Parathyroid adenoma (tissue), 2 donors: ENCODE measurements around the gene ITPK1.

Experiments
- H2AFZ ChIP-seq: fragments of 300-600 bp; sonication (generic); one replicate; pipeline ENCODE4 v1.7.0; 2017; ENCODE audit warnings: antibody characterized with exemption, mild to moderate bottlenecking
- H3K27ac ChIP-seq: fragments of 300-600 bp; sonication (generic); one replicate; pipeline ENCODE4 v1.7.0; 2017
- H3K27me3 ChIP-seq: fragments of 300-600 bp; sonication (generic); one replicate; pipeline ENCODE4 v1.7.0; 2017; ENCODE audit warnings: low read length; ENCODE audit not compliant: control insufficient read depth, insufficient read depth
- H3K36me3 ChIP-seq: fragments of 300-600 bp; sonication (generic); one replicate; pipeline ENCODE4 v1.7.0; 2017; ENCODE audit warnings: low read length; ENCODE audit not compliant: control insufficient read depth, insufficient read depth
- H3K4me1 ChIP-seq: fragments of 300-600 bp; sonication (generic); one replicate; pipeline ENCODE4 v1.7.0; 2017; ENCODE audit warnings: control low read depth
- H3K4me2 ChIP-seq: fragments of 300-600 bp; sonication (generic); one replicate; pipeline ENCODE4 v1.7.0; 2017; ENCODE audit warnings: low read length
- H3K4me3 ChIP-seq: fragments of 300-600 bp; sonication (generic); one replicate; pipeline ENCODE4 v1.7.0; 2017; ENCODE audit warnings: low read depth, low read length
- H3K79me2 ChIP-seq: fragments of 300-600 bp; sonication (generic); one replicate; pipeline ENCODE4 v1.7.0; 2017; ENCODE audit warnings: control low read depth
- H3K9ac ChIP-seq: fragments of 300-600 bp; sonication (generic); one replicate; pipeline ENCODE4 v1.7.0; 2017; ENCODE audit warnings: mild to moderate bottlenecking
- H3K9me3 ChIP-seq: fragments of 300-600 bp; sonication (generic); one replicate; pipeline ENCODE4 v1.7.0; 2017; ENCODE audit warnings: low read length; ENCODE audit not compliant: control insufficient read depth
- TF ChIP-seq, protein P1 (sequence below): fragments of 300-600 bp; sonication (generic); IDR thresholded peaks from one replicate; pipeline ENCODE4 v1.7.0; 2017; ENCODE audit warnings: antibody characterized with exemption, mild to moderate bottlenecking
- donor health status: primary hyperparathyroidism.

ITPK1 gene

DNA sequence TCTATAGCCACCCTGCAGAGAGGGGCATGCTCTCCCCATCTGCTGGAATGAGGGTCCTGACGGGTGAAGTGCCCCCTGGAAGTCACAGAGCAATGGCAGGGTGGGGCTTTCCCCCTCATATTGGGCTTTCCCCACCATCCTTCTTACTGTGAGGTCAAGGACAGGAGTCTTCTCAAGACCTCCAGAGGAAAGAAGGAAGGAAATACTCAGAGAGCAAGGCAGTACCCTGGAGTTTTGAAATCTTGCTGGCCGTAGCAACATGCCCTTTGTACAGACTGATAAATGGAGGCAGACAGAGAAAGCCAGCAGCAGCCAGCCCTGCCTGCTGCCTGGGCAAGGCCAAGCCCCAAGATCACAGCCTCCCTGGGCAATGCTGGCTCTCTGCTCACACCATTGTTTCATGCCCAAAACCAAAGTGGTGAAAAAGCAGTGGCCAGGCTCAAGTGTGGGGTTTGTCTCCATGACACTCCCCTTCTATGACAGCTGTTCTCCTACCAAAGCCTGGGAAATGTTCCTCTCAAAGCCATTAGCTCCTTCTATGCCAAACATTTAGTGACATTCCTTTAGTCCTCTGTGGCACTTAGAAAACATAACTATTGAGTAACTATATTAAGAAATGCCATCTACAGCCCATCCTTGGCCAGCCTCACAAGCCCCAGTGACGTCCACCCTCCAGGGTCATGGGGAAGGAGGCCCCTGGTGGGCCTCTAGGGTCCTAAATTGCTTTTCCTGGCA, 13.2 kb upstream of the ITPK1 start:
- TF ChIP-seq, protein P1, sequence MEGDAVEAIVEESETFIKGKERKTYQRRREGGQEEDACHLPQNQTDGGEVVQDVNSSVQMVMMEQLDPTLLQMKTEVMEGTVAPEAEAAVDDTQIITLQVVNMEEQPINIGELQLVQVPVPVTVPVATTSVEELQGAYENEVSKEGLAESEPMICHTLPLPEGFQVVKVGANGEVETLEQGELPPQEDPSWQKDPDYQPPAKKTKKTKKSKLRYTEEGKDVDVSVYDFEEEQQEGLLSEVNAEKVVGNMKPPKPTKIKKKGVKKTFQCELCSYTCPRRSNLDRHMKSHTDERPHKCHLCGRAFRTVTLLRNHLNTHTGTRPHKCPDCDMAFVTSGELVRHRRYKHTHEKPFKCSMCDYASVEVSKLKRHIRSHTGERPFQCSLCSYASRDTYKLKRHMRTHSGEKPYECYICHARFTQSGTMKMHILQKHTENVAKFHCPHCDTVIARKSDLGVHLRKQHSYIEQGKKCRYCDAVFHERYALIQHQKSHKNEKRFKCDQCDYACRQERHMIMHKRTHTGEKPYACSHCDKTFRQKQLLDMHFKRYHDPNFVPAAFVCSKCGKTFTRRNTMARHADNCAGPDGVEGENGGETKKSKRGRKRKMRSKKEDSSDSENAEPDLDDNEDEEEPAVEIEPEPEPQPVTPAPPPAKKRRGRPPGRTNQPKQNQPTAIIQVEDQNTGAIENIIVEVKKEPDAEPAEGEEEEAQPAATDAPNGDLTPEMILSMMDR: no peak

DNA sequence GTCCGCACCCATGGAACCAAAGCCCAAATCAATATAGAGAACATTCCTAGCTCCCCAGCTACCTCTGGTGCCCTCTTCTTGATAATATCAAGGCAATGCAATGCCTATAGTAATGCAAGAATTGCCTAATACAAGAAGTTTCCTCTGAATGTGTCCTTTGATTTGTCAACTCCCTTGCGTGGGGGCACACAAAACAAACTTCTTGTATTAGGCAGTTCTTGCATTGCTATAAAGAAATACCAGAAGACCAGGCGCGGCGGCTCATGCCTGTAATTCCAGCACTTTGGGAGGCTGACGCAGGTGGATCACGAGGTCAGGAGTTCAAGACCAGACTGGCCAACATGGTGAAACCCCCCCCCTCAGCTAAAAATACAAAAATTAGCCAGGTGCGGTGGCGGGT, 10.4 kb upstream of the ITPK1 start:
- H3K4me2 ChIP-seq: no peak overlapping the region

More for the DNA sequence above, 13.2 kb upstream of the ITPK1 start:
- Histone ChIP-seq H3K27ac (no peak overlapping the region), H2AFZ (no peak overlapping the region), H3K4me1 (peaks cover 3% of the 10 kb centered on the region), H3K9me3 (no peaks in the 10 kb centered on the region), H3K27me3 (no peaks in the 10 kb centered on the region), H3K4me3 (no peak overlapping the region), H3K4me2 (no peak overlapping the region), H3K79me2 (no peaks in the 10 kb centered on the region), H3K36me3 (no peaks in the 10 kb centered on the region), H3K9ac (no peak overlapping the region)

DNA sequence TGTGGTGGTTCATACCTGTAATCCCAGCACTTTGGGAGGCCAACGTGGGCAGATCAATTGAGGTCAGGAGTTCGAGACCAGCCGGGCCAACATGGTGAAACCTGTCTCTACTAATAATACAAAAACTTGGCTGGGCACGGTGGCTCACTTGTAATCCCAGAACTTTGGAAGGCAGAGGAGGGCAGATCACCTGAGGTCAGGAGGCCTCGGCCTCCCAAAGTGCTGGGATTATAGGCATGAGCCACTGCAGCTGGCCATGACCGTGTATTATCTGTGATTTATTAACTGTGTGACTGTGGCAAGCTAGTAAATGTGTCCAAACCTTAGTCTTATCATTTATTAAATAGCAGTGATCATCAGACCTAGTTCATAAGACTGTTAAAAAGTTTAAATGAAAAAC, 7.1 kb upstream of the ITPK1 start:
- Histone ChIP-seq H3K4me1 (no peaks in the 10 kb centered on the region), H2AFZ (no peak overlapping the region), H3K4me2 (no peak overlapping the region), H3K79me2 (no peaks in the 10 kb centered on the region), H3K9me3 (no peaks in the 10 kb centered on the region), H3K36me3 (no peaks in the 10 kb centered on the region), H3K4me3 (no peak overlapping the region), H3K27me3 (no peaks in the 10 kb centered on the region), H3K27ac (no peak overlapping the region), H3K9ac (no peak overlapping the region)
- TF ChIP-seq, protein P1: no peak

More for the DNA sequence above, 10.4 kb upstream of the ITPK1 start:
- Histone ChIP-seq H3K4me3 (no peak overlapping the region), H2AFZ (no peak overlapping the region), H3K27ac (no peak overlapping the region), H3K27me3 (no peaks in the 10 kb centered on the region), H3K9me3 (no peaks in the 10 kb centered on the region), H3K4me1 (peaks cover 3% of the 10 kb centered on the region), H3K36me3 (no peaks in the 10 kb centered on the region), H3K79me2 (no peaks in the 10 kb centered on the region), H3K9ac (no peak overlapping the region)
- TF ChIP-seq, protein P1: no peak

DNA sequence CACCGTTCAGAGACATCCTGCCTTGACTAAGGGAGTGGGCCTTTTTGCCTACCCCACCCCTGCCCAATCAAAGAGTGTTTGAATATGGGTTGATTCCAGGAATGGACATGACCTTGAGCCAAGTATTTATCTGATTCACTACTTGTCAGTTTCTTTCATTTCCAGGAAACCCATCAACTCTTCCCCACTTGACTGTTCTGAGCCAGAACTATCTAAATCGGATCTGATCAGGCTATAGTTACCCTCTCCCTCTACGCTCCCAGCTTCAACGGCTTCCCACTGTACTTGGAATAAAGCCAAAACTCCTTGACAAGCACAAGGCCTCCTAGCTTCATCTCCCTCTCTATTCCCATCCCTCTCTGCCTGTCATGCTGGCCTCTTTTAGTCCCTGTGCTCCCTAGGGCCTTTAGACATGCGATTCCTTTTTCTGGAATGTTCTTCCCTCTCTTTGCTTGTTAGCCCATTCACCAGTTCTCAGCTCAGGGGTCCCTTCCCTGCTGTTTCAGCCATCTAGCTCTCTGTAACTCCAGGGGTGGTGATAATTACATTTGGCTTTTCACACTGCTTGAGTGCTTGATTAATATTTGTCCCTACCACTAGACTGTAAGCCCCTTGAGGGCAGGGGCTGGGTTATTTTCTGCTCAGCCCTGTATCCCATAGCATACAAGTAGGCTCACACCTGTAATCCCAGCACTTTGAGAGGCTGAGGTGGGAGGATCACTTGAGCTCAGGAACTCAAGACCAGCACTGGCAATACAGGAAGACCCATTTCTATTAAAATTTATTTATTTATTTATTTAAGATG, 5.5 kb upstream of the ITPK1 start:
- Histone ChIP-seq H3K27ac (no peak overlapping the region), H3K9ac (no peak overlapping the region)

More for the DNA sequence above, 5.5 kb upstream of the ITPK1 start:
- Histone ChIP-seq H3K9me3 (no peaks in the 10 kb centered on the region), H3K4me2 (no peak overlapping the region), H3K27me3 (no peaks in the 10 kb centered on the region), H3K79me2 (no peaks in the 10 kb centered on the region), H3K36me3 (no peaks in the 10 kb centered on the region), H3K4me1 (peaks cover 3% of the 10 kb centered on the region), H2AFZ (no peak overlapping the region), H3K4me3 (no peak overlapping the region)
- TF ChIP-seq, protein P1: no peak
